GM21526 (cell line): Measurements from ENCODE around the gene RBM20.
"Not testable (repeated sequence)": the region's sequence is repeated elsewhere in the genome, so short reads cannot be mapped to it uniquely, and the experiment has no call there.

Source experiments
- ATAC-seq: cut with Tn5 transposase; IDR thresholded peaks from one replicate; pipeline ENCODE4 v1.9.1; 2021; ENCODE audit warnings: moderate library complexity; ENCODE audit not compliant: unreplicated experiment, low FRiP score

RBM20 gene

DNA sequence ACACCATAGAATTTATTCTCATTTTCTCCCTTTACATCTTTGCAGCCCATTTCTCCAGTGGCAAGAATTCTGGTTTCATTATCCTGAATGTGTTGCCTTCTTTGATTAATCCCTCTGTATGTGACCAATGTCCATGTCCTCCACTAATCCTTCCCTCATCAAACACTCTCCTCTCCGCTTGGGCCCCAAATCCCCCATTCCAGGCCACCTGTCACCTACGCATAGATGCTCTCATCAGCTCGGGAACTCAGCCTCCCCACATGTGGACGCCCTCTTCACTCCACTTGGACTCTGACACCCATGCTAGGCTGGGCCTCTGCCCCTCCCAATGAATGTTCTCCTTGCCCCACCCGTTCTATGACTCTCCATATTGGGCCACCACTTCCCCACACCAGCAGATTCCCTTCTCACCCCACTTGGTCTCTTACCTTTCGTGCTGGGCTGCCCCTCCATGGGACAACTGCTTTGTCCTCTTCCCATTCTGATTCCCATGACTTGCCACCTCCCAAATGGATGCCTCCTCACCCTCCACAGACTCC is 18.7 kb upstream of the RBM20 start:
- no peak for ATAC-seq

GRCh38 chr10:110625951-110626855 is 17.9 kb upstream of the RBM20 start:
- ATAC-seq, result no peak

GRCh38 chr10:110628161-110628560 is 16.0 kb upstream of the RBM20 start:
- no peak for ATAC-seq

- no peak for ATAC-seq
Measured at GRCh38 chr10:110629680-110630191, 14.4 kb upstream of the RBM20 start.

DNA sequence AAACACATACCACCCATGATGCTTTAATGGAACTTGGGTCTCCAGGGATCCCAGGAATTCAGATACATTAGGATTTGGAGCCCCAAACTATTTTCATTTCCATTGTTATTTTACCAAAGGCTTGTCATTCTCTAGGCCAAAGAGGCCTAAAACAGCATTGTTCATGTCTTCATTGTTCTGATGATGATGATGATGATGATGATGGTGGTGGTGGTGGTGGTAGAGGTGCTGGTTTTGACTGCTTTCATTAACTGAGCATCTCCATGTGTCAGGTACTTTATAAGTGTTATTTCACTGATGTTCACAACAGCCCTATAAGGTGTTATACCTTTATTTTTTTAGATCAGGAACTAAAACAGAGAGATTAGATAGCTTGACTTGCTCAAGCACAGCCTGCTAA is 12.2 kb upstream of the RBM20 start:
- no peak for ATAC-seq

DNA sequence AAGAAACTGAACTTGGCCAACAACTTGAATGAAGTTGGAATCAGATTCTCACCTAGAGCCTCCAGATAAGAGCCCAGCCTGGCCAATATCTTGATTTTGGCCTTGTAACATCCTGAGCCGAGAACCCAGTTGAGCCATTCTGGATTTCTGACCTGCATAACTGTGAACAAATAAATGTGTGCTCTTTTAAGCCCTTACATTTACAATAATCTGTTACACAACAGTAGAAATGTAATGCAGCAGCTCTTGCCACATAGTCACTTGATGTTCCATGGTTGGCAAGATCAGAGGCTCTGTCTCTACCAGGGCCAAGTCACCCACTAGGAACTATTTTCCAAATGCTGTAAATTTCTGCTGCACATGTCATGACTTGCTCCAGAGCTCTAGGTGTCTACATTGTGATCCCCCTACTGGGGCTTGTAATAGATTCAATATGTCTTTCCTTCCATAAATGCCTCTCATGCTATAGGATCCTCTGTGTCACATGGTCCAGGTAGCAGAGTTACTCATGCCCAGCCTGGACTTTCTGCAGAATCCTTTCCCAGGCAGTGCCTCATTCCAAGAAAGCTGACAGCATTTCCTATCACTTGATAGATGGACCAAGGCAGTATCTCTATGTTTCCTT is 11.4 kb upstream of the RBM20 start:
- no peak for ATAC-seq

GRCh38 chr10:110634527-110635209 is 9.5 kb upstream of the RBM20 start:
- no peak for ATAC-seq

DNA sequence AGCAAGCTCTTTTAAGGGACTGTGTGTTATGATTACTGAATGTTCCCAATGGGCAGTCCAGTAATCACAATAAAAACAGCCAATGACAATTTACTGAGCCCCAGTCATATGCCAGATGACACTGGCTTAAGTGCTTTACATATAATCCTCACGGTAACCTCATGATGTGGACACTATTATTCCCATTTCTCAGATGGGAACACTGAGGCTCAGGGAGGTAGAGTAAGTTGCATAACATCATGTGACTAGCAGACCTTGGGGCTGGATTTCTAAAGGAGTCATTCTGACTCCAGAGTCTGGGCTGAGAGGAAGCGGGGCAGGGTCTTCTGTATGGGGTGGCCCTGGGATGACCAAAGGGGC is 7.6 kb upstream of the RBM20 start:
- no peak for ATAC-seq

DNA sequence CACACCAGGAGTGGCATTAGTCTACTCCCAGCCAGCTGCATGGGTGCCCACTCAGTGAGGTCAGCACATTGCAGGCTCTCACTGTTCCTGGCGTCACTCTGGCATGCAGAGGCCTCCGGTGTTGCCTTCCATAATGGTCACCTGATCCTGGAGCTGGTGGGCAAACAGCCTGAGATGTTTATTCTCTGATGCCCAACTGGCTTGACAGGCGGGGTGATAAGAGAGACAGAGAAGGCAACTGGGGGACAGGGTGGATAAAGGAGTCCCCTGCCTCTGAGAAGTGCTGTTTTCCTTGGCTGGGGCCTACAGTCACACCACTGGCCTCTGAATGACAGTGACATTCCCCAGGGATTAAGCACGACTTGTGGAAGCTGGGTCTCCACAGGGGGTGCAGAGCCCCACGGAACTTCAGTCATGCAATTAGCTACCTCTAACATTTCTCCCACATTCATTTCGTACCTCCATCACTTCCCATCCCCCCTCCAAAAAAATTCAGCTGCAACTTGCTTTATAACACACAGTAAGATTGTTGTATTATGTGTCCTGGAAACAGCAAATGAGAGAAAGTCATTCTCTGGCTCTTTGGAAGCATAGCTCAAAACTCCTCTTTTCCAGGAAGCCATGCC is 7.1 kb upstream of the RBM20 start:
- no peak for ATAC-seq

GRCh38 chr10:110637558-110638053 is 6.5 kb upstream of the RBM20 start:
- no peak for ATAC-seq

DNA sequence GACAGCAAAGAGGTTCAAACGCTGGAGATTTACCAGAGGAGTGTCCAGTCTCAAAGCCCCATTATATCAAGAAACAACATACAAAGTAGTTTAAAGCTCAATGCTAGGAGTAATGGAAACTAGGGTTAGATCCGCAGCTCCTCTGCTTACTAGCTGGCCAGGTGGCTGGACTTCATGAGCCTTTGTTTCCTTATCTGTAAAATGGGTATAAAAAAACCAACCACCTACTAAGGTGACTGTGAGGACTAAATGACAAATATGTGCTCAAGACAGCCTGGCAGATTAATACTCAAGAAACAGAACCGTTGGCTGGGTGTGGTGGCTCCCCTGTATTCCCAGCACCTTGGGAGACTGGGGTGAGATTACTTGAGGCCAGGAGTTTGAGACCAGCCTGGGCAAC is 5.8 kb upstream of the RBM20 start:
- ATAC-seq, result no peak

GRCh38 chr10:110639046-110639445 is 5.1 kb upstream of the RBM20 start:
- not testable (repeated sequence) for ATAC-seq

DNA sequence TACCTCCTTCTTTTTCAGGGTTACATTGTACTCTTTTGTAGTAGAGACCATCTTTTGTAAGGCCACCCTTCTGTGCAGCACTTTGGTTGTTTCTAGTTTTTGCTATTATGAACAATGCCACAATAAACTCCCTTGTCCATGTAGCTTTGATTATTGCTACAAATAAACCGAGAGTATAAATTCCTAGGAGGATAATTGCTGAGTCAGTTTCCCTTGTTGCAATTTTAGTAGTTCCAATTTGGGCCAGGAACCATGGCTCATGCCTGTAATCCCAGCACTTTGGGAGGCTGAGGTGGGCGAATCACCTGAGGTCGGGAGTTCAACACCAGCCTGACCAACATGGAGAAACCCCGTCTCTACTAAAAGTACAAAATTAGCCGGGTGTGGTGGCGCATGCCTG is 4.3 kb upstream of the RBM20 start:
- not testable (repeated sequence) for ATAC-seq

DNA sequence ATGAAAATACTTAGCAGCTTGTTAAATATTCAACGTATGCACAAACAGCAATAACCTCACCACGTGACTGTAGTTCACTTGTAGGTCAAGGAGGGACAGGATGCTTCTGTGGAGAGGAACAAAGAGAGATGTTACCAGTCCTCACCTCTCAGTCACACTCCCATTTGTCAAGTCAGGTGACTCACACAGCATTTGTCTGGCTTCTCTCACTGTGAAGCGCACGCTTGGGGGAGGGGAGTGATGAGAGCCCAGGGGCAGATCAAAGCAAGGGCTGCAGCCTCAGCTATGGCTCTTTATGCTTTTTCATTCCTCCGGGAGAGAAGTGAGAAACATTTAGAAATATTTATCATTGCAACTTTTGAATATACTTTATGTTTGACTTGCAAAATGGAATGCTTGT is 2.9 kb upstream of the RBM20 start:
- ATAC-seq, result peak; percentile 55

DNA sequence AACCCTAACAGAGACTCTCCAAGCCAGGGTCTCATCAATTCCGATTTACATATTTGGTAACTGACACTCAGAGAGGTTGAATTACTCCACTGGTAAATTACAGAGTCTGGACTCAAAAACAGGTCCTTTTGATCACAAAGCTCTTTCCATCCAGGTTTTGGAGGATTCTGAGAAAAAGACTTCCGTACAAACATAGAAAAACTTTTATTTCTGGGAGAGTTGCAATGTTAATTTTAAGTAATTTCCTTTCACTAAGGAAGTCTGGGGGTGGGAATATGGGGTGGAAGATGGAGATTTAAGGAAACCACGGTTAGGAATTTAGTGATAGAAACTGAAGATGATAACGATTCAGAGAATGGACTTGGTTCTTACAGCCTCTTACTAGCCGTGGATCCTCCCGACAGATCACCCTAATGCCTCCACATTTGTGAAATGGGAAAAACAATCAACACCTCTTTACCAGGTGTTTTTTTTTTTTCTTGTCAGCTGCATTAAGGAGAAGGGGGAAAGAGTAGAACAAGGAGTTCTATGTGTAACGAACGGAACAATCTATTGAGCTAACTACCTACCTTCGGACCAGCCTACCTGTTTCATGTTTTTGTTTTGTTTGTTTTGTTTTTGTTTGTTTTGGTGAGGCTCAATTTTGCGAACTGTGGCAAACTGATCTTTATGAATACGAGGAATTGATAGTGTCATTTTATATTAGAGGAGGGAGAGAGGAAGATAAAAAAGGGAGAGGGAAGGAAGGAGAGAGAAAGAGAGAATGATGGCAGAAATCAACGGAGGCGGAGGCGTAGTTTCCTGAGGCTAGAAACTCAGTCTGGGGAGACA is 1.7 kb upstream of the RBM20 start:
- ATAC-seq, result no peak

GRCh38 chr10:110643035-110643652 is 992 bp upstream of the RBM20 start:
- no peak for ATAC-seq

- no peak for ATAC-seq
Measured at GRCh38 chr10:110644598-110645462, 694 bp downstream of the RBM20 start.

DNA sequence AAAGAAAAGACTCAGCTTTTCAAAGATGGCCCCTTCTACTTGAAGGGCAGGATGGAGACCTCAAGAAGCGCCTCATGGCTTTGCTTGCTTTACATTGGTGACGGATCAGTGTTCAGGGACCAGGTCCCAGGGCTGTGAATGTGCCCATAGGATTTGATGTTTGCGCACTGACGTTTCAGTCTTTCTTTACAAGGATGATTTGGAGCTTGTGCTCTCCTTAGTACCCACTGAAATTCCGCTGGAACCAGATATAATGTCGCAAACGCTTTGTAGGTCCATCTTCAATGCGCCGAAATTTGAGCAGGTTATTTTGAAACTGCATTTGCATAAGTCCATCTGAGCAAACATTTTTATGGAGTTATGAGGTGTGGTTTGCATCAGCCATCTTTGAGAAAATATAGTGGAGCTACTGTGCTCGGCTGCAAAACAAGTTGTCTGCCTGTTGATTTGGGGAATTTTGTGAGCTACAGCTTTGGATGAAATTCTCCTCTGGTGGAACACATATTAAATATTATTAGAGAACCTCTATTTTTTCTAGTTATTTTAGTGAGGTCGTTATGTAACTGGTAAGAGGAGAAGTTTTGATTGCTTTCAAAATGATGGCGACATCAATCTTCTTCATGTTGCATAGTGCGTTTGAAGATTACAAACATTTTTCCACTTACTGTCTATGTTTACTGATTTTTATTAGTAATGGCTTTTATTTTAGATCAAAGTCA is 2.4 kb downstream of the RBM20 start:
- no peak for ATAC-seq
